Body of pancreas (tissue), 4 donors: ENCODE measurements around the gene HSD3B7. TPM values are rescaled to one million over a fixed set of nuclear protein-coding genes. Genes with fewer than 3 reads are reported as not detected.
"Not testable (repeated sequence)": the region's sequence is repeated elsewhere in the genome, so short reads cannot be mapped to it uniquely, and the experiment has no call there.

ENCODE experiments used
- ATAC-seq: fragments of 150-250 bp; one replicate; pipeline ENCODE4 v1.9.1; 2016
- DNase-seq, 4 donors: peaks; one replicate each; pipeline ENCODE4 v3.0.0-alpha.2; 2019
- H3K27ac ChIP-seq, 4 donors: fragments of 200-600 bp; sonication (generic); 1 replicate in 3 of 4; 2 replicates in 1 of 4; pipeline versions ENCODE4 v1.5.1 to v1.6.1; 2016 to 2019; ENCODE audit warnings: mild to moderate bottlenecking in 1 of 4, mixed read lengths in 1 of 4, moderate library complexity in 1 of 4
- H3K27me3 ChIP-seq, 2 donors: fragments of 200-600 bp; sonication (generic); one replicate each; pipeline ENCODE4 v1.6.0; 2016; ENCODE audit warnings: mild to moderate bottlenecking in 1 of 2
- H3K36me3 ChIP-seq, 2 donors: fragments of 200-600 bp; sonication (generic); replicated peaks in 1 of 2; 2 replicates each; pipeline ENCODE4 v1.5.1; 2016; ENCODE audit warnings: low read depth in 2 of 2; ENCODE audit not compliant: insufficient read depth in 1 of 2
- H3K4me1 ChIP-seq: fragments of 200-600 bp; sonication (generic); one replicate; pipeline ENCODE4 v1.6.0; 2016
- H3K4me3 ChIP-seq, 2 donors: fragments of 200-600 bp; sonication (generic); 1 replicate in 1 of 2; 2 replicates in 1 of 2; pipeline ENCODE4 v1.5.1; 2016 to 2019
- H3K9me3 ChIP-seq, 3 donors: fragments of 200-600 bp; sonication (generic); 1 replicate in 2 of 3; 2 replicates in 1 of 3; pipeline ENCODE4 v1.5.1; 2016
- POLR2A ChIP-seq, 3 donors: fragments of 450-650 bp; IDR thresholded peaks; one replicate each; pipeline ENCODE4 v1.6.1; 2016; ENCODE audit warnings: antibody characterized with exemption in 3 of 3, mild to moderate bottlenecking in 2 of 3
- WGBS, 2 donors: methylation state at CpG; one replicate each; pipeline ENCODE4 v1.1.5; 2017; 5-methylcytosine and 5-hydroxymethylcytosine counted together
- intact Hi-C: fragments of 100-400 bp; cut with DNase I; formaldehyde crosslinking; loops from one replicate; pipeline ENCODE4 v1.15.1; 2023
- total RNA-seq, 2 donors: library from RNA; depleted of rRNA; stranded (reverse); fragments of >200 nt; gene quantifications; one replicate each; pipeline ENCODE4 v1.1.0, GENCODE V29; 2016
- TF ChIP-seq, protein P1 (sequence below), 7 experiments: fragments of 450-650 bp in 4 of 7; fragments of 200-600 bp in 3 of 7; sonication (generic) in 3 of 7; IDR thresholded peaks; one replicate each; pipeline ENCODE4 v1.5.1; 2016 to 2019; ENCODE audit warnings: antibody characterized with exemption in 7 of 7

HSD3B7 gene
- total RNA-seq, 2 donors from 2014 or later = 20.5 to 21.4 TPM

DNA sequence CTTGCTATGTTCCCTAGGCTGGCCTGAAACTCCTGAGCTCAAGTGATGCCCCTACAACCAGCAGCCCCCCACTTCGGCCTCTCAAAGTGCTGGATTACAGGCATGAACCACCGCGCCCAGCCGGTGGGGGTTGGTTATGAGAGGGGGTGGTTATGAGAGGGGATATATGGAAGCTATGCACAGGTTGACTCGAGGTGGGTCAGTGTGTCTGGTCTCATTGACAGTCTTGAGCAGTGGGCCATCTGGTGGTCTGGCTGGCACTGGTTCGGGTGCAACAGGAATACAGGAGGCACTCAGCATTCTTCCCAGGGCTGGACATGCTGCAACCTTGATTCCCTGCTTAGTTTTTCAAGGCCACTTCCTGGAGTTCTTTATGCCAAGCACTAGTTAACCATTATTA lies 31.0 kb downstream of the HSD3B7 start:
- H3K27me3 ChIP-seq = peaks cover 0 to 8% of the 10 kb centered on the region in 2 donors
- 46 to 65% methylated on average over 6 of the region's 6 CpGs for WGBS, 2 donors
- DNase-seq = peak; percentile 28 to 66 (median 36)
- intact Hi-C loops = no loop called here
- no peaks in the 10 kb centered on the region for H3K9me3 ChIP-seq
- ATAC-seq = peak; percentile 85
- H3K4me1 ChIP-seq = peaks cover 10% of the 10 kb centered on the region
- no peak overlapping the region for H3K4me3 ChIP-seq
- no peaks in the 10 kb centered on the region for H3K36me3 ChIP-seq
- peak overlapping the region; percentile 6 to 75 (median 26) for H3K27ac ChIP-seq
- TF ChIP-seq, protein P1, sequence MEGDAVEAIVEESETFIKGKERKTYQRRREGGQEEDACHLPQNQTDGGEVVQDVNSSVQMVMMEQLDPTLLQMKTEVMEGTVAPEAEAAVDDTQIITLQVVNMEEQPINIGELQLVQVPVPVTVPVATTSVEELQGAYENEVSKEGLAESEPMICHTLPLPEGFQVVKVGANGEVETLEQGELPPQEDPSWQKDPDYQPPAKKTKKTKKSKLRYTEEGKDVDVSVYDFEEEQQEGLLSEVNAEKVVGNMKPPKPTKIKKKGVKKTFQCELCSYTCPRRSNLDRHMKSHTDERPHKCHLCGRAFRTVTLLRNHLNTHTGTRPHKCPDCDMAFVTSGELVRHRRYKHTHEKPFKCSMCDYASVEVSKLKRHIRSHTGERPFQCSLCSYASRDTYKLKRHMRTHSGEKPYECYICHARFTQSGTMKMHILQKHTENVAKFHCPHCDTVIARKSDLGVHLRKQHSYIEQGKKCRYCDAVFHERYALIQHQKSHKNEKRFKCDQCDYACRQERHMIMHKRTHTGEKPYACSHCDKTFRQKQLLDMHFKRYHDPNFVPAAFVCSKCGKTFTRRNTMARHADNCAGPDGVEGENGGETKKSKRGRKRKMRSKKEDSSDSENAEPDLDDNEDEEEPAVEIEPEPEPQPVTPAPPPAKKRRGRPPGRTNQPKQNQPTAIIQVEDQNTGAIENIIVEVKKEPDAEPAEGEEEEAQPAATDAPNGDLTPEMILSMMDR (IDR thresholded peaks at IDR 0.05) = peak in 1 of 7 experiments; percentile 20
- TF ChIP-seq POLR2A (IDR thresholded peaks at IDR 0.05) = no peak

DNA sequence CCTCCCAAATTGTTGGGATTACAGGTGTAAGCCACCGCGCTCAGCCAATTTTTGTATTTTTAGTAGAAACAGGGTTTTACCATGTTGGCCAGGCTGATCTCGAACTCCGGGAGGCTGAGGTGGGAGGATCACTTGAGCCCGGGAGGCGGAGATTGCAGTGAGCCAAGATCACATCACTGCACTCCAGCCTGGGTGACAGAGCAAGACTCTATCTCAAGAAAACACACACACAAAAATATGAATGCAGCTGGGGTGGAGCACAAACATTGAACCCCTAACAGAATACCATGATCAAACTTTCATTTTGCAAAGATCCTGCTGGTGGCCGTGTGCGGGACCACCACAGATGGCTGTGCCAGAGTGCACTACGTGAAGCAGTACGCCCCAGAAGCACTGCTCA lies 32.7 kb downstream of the HSD3B7 start:
- H3K4me1 ChIP-seq, H3K27ac ChIP-seq, H3K9me3 ChIP-seq, DNase-seq, H3K4me3 ChIP-seq, H3K27me3 ChIP-seq, intact Hi-C loops, H3K36me3 ChIP-seq, ATAC-seq: not testable (repeated sequence)
- 87 to 92% methylated on average over 10 of the region's 10 CpGs for WGBS, 2 donors

DNA sequence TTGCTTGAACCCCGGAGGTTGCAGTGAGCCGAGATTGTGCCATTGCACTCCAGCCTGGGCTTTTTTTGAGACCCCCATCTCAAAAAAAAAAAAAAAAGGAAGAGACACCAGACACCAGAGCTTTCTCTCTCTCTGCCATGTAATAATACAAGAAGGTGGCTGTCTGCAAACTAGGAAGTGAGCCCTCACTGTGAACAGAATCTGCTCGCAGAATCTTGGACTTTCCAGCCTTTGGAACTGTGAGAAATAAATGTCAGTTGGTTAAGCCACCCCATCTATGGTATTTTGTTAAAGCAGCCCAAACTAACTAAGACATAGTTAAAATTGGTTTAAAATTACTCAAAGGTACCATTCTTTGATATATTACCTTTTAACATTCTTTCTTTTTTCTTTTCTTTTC lies 35.5 kb downstream of the HSD3B7 start:
- DNase-seq (no peak), ATAC-seq (no peak)
- 84 to 92% methylated on average over 3 of the region's 3 CpGs for WGBS, 2 donors
- TF ChIP-seq POLR2A (IDR thresholded peaks at IDR 0.05) = no peak
- TF ChIP-seq, protein P1 (IDR thresholded peaks at IDR 0.05) = no peak
- Histone ChIP-seq H3K27me3 (no peaks in the 10 kb centered on the region), H3K27ac (no peak overlapping the region), H3K9me3 (no peaks in the 10 kb centered on the region), H3K4me1 (peaks cover 14% of the 10 kb centered on the region), H3K4me3 (no peak overlapping the region), H3K36me3 (no peaks in the 10 kb centered on the region)
- intact Hi-C loops = no loop called here

DNA sequence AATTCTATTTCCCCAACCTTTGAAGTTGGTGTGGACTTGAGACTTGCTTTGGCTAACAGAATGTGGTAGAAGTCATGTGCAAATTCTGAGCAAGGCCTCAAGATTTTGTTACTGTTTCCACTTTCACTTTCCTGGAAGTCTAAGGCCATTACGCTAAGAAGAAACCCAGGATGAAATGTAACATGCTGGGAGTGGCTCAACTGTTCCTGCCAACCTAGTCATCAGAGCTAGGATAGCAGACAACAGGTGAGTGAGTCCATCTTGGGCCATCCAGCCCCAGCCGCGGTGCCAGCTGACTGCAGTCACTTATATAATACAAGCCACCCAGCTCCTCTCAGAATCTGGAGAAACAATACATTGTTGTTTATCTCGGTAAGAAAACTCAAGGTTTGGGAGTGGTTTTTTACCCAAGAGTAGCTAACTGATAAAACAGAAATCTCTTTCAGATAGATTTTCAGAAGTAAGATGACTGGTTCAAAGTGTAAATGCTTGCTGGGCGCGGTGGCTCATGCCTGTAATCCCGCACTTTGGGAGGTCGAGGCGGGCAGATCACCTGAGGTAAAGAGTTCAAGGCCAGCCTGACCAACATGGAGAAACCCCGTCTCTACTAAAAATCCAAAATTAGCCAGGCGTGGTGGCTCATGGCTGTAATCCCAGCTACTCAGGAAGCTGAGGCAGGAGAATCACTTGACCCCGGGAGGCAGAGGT lies 37.7 kb downstream of the HSD3B7 start:
- no peaks in the 10 kb centered on the region for H3K9me3 ChIP-seq
- intact Hi-C loops = no loop called here
- no peaks in the 10 kb centered on the region for H3K36me3 ChIP-seq
- TF ChIP-seq, protein P1 (IDR thresholded peaks at IDR 0.05) = no peak
- TF ChIP-seq POLR2A (IDR thresholded peaks at IDR 0.05) = no peak
- no peak for ATAC-seq
- no peak overlapping the region for H3K27ac ChIP-seq
- no peaks in the 10 kb centered on the region for H3K27me3 ChIP-seq
- DNase-seq = no peak
- no peak overlapping the region for H3K4me3 ChIP-seq
- WGBS, 2 donors = 76 to 79% methylated on average over 12 of the region's 12 CpGs
- H3K4me1 ChIP-seq = peaks cover 5% of the 10 kb centered on the region

DNA sequence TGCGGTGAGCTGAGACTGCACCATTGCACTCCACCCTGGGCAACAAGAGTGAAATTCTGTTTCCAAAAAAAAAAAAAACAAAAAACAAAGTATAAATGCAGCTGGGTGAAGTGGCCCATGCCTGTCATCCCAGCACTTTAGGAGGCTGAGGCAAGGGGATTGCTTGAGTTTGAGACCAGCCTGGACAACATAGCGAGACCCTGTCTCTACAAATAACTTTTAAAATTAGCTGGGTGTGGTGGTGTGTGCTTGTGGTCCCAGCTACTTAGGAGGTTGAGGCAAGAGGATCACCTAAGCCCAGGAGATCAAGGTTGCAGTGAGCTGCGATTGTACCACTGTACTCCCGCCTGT lies 38.2 kb downstream of the HSD3B7 start:
- Histone ChIP-seq H3K27me3 (no peaks in the 10 kb centered on the region), H3K36me3 (no peaks in the 10 kb centered on the region), H3K9me3 (no peaks in the 10 kb centered on the region), H3K4me1 (peaks cover 5% of the 10 kb centered on the region), H3K4me3 (no peak overlapping the region), H3K27ac (no peak overlapping the region)
- no peak for DNase-seq
- no peak for ATAC-seq
- WGBS, 2 donors = 82 to 85% methylated on average over 4 of the region's 4 CpGs
- no peak for TF ChIP-seq POLR2A (IDR thresholded peaks at IDR 0.05)
- TF ChIP-seq, protein P1 (IDR thresholded peaks at IDR 0.05) = no peak
- intact Hi-C loops = no loop called here
